Measurements from ENCODE around the gene AHR. TPM values are rescaled to one million over a fixed set of nuclear protein-coding genes. Genes with fewer than 3 reads are reported as not detected.
A peak's percentile ranks its signal among the peaks of the same experiment; 100 is the strongest.

The AHR gene
- total RNA-seq, 1 experiment from 2014 or later: 280 TPM

- Mint-ChIP-seq H3K27ac (ENCODE audit: unreplicated experiment) (peak overlapping the region; percentile 64), H3K27me3 (ENCODE audit: unreplicated experiment) (no peaks in the 10 kb centered on the region), H3K9me3 (ENCODE audit: low read depth, unreplicated experiment) (no peaks in the 10 kb centered on the region), H3K4me3 (ENCODE audit: low read depth, unreplicated experiment) (no peak overlapping the region), H3K36me3 (ENCODE audit: insufficient read depth, unreplicated experiment) (peaks cover 91% of the 10 kb centered on the region), H3K4me1 (ENCODE audit: low read depth, unreplicated experiment) (peaks cover 41% of the 10 kb centered on the region)
- CTCF ChIA-PET: interaction anchor here (0.6 kb wide), 1 partner anchor 182 kb away, joined by 3 read pairs; no protein-coding TSS in a partner anchor
- no TSS peak for BruUV-seq (replicated peaks)
- DNase-seq: no peak
- intact Hi-C loops (cut with micrococcal nuclease; ENCODE audit: unreplicated experiment): no loop called here
- no peak for TF ChIP-seq CTCF (IDR thresholded peaks at IDR 0.05; ENCODE audit: unreplicated experiment)
Observed at GRCh38 chr7:17339139-17339538, 40.7 kb downstream of the AHR start.

DNA sequence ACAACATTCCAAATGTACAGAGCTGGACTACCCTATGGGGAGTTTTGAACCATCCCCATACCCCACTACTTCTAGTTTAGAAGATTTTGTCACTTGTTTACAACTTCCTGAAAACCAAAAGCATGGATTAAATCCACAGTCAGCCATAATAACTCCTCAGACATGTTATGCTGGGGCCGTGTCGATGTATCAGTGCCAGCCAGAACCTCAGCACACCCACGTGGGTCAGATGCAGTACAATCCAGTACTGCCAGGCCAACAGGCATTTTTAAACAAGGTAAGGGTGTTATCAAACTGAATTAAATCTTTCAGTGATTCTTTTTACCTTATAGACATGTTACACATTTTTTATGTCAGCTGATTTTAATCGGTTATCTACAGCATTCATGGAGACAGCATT, 41.5 kb downstream of the AHR start:
- peaks cover 91% of the 10 kb centered on the region for H3K36me3 Mint-ChIP-seq (ENCODE audit: insufficient read depth, unreplicated experiment)
- H3K4me1 Mint-ChIP-seq (ENCODE audit: low read depth, unreplicated experiment): peaks cover 41% of the 10 kb centered on the region
- no TSS peak for BruUV-seq (replicated peaks)
- peak overlapping the region; percentile 64 for H3K27ac Mint-ChIP-seq (ENCODE audit: unreplicated experiment)
- intact Hi-C loops (cut with micrococcal nuclease; ENCODE audit: unreplicated experiment): no loop called here
- TF ChIP-seq CTCF (IDR thresholded peaks at IDR 0.05; ENCODE audit: unreplicated experiment): no peak
- CTCF ChIA-PET: interaction anchor here (0.5 to 0.7 kb wide), 2 partner anchors 23 to 372 kb away, joined by 3 to 4 read pairs; no protein-coding TSS in a partner anchor
- H3K27me3 Mint-ChIP-seq (ENCODE audit: unreplicated experiment): no peaks in the 10 kb centered on the region
- DNase-seq: no peak
- H3K9me3 Mint-ChIP-seq (ENCODE audit: low read depth, unreplicated experiment): no peaks in the 10 kb centered on the region
- H3K4me3 Mint-ChIP-seq (ENCODE audit: low read depth, unreplicated experiment): no peak overlapping the region

- H3K27ac Mint-ChIP-seq (ENCODE audit: unreplicated experiment): peak overlapping the region; percentile 64
Observed at GRCh38 chr7:17340655-17341054, 42.2 kb downstream of the AHR start.

DNA sequence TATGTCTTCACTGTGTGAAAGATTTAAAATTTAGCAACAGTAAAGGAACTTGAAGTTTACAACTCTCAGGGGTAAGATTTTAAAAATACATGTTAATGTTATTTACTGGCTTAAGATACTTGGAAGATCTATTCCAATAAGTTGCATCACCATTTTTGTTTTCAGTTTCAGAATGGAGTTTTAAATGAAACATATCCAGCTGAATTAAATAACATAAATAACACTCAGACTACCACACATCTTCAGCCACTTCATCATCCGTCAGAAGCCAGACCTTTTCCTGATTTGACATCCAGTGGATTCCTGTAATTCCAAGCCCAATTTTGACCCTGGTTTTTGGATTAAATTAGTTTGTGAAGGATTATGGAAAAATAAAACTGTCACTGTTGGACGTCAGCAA, 44.3 kb downstream of the AHR start:
- no TSS peak for BruUV-seq (replicated peaks)
- no peak for DNase-seq
- H3K9me3 Mint-ChIP-seq (ENCODE audit: low read depth, unreplicated experiment): no peaks in the 10 kb centered on the region
- peaks cover 37% of the 10 kb centered on the region for H3K4me1 Mint-ChIP-seq (ENCODE audit: low read depth, unreplicated experiment)
- CTCF ChIA-PET: interaction anchor here (0.9 kb wide), 1 partner anchor 14 kb away, joined by 3 read pairs; no protein-coding TSS in a partner anchor
- H3K36me3 Mint-ChIP-seq (ENCODE audit: insufficient read depth, unreplicated experiment): peaks cover 78% of the 10 kb centered on the region
- TF ChIP-seq CTCF (IDR thresholded peaks at IDR 0.05; ENCODE audit: unreplicated experiment): no peak
- peak overlapping the region; percentile 34 for H3K27ac Mint-ChIP-seq (ENCODE audit: unreplicated experiment)
- no peaks in the 10 kb centered on the region for H3K27me3 Mint-ChIP-seq (ENCODE audit: unreplicated experiment)
- no peak overlapping the region for H3K4me3 Mint-ChIP-seq (ENCODE audit: low read depth, unreplicated experiment)
- intact Hi-C loops (cut with micrococcal nuclease; ENCODE audit: unreplicated experiment): no loop called here

More at GRCh38 chr7:17340655-17341054, 42.2 kb downstream of the AHR start:
- Mint-ChIP-seq H3K27me3 (ENCODE audit: unreplicated experiment) (no peaks in the 10 kb centered on the region), H3K9me3 (ENCODE audit: low read depth, unreplicated experiment) (no peaks in the 10 kb centered on the region), H3K4me1 (ENCODE audit: low read depth, unreplicated experiment) (peaks cover 37% of the 10 kb centered on the region), H3K4me3 (ENCODE audit: low read depth, unreplicated experiment) (no peak overlapping the region), H3K36me3 (ENCODE audit: insufficient read depth, unreplicated experiment) (peaks cover 89% of the 10 kb centered on the region)
- TF ChIP-seq CTCF (IDR thresholded peaks at IDR 0.05; ENCODE audit: unreplicated experiment): no peak
- intact Hi-C loops (cut with micrococcal nuclease; ENCODE audit: unreplicated experiment): no loop called here
- CTCF ChIA-PET: interaction anchor here (0.5 to 1.4 kb wide), 4 partner anchors 15 to 373 kb away, joined by 3 to 4 read pairs (median 4); no protein-coding TSS in a partner anchor
- DNase-seq: no peak
- BruUV-seq (replicated peaks): no TSS peak

All from Calu3 (cell line).